Sigmoid colon (tissue), 7 donors: Measurements from ENCODE around the gene AATK. TPM values are rescaled to one million over a fixed set of nuclear protein-coding genes. Genes with fewer than 3 reads are reported as not detected.

Experiments used
- DNase-seq: peaks from one replicate; pipeline ENCODE4 v3.0.0-alpha.2; 2019
- H3K27ac ChIP-seq, 4 donors: fragments of 200-600 bp; sonication (generic); one replicate each; pipeline ENCODE4 v1.5.1; 2016 to 2019; ENCODE audit warnings: mild to moderate bottlenecking in 1 of 4
- H3K27me3 ChIP-seq, 3 donors: fragments of 200-600 bp; sonication (generic); one replicate each; pipeline ENCODE4 v1.5.1; 2019; ENCODE audit warnings: mild to moderate bottlenecking in 1 of 3
- H3K36me3 ChIP-seq, 4 donors: fragments of 200-600 bp; sonication (generic); one replicate each; pipeline ENCODE4 v1.5.1; 2016 to 2019
- H3K4me1 ChIP-seq, 4 donors: fragments of 200-600 bp; sonication (generic); one replicate each; pipeline ENCODE4 v1.5.1; 2017 to 2019
- H3K4me3 ChIP-seq, 4 donors: fragments of 200-600 bp; sonication (generic); one replicate each; pipeline ENCODE4 v1.5.1; 2017 to 2019; ENCODE audit warnings: mild to moderate bottlenecking in 2 of 4, moderate library complexity in 1 of 4
- H3K9me3 ChIP-seq, 4 donors: fragments of 200-600 bp in 3 of 4; sonication (generic) in 3 of 4; one replicate each; pipeline versions ENCODE4 v1.5.1 to v1.6.1; 2013 to 2019
- EP300 ChIP-seq, 4 donors: sonication (generic); formaldehyde crosslinking; IDR thresholded peaks; one replicate each; pipeline ENCODE4 v1.6.1; 2017; ENCODE audit warnings: antibody characterized with exemption in 4 of 4
- POLR2A ChIP-seq, 2 donors: fragments of 450-650 bp; IDR thresholded peaks; one replicate each; pipeline ENCODE4 v1.6.1; 2016; ENCODE audit warnings: antibody characterized with exemption in 2 of 2, mild to moderate bottlenecking in 2 of 2, moderate library complexity in 2 of 2
- POLR2AphosphoS5 ChIP-seq, 4 donors: sonication (generic); formaldehyde crosslinking; IDR thresholded peaks; one replicate each; pipeline ENCODE4 v1.6.1; 2017; ENCODE audit warnings: antibody characterized with exemption in 4 of 4
- WGBS, 2 donors: extraction: QIAGEN DNeasy Blood & Tissue Kit; methylation state at CpG; one replicate each; pipeline ENCODE4 v1.1.7; 2013; 5-methylcytosine and 5-hydroxymethylcytosine counted together
- intact Hi-C: fragments of 100-400 bp; cut with DNase I; formaldehyde crosslinking; loops from one replicate; pipeline ENCODE4 v1.15.1; 2023
- polyA plus RNA-seq, 3 donors: library from polyadenylated mRNA; stranded (reverse); fragments of 200-250 nt; gene quantifications; one replicate each; pipeline ENCODE4 v1.2.3, GENCODE V29; 2013
- total RNA-seq, 4 donors: library from RNA; depleted of rRNA; stranded (reverse); fragments of >200 nt; gene quantifications; one replicate each; pipeline ENCODE4 v1.1.0, GENCODE V29; 2016
- TF ChIP-seq, protein P1 (sequence below), 4 experiments: fragments of 450-650 bp in 3 of 4; fragments of 200-600 bp in 1 of 4; IDR thresholded peaks; one replicate each; pipeline ENCODE4 v1.5.1; 2016 to 2019; ENCODE audit warnings: antibody characterized with exemption in 4 of 4, mild to moderate bottlenecking in 3 of 4, moderate library complexity in 2 of 4
- donor health status: healthy with polysubstance abuse.
- donor health status: Bipolar disorder and iron deficiency.
- donor health status: healthy.

The AATK gene
- total and polyA plus RNA-seq, 7 donors: 0.16 to 9.6 (median 4.2) TPM

DNA sequence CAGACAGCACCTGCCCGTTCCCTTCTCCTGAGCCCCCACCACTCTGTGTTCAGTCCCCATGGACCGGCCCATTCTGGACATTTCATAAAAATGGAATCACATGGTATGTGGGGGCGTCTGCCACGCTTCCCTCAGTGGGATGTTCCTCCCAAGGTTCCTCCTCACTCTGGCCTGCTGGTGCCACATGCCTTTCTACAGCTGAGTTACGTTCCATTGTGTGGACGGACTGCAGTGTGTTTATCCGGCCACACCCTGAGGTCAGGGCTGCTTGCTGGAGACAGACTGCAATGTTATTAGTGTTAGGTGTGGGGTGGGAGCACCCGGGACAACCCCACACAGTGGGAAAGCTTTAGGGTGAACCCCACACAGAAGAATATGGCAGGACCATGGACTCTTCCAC lies 5.9 kb upstream of the AATK start:
- H3K36me3 ChIP-seq: no peaks in the 10 kb centered on the region
- no peaks in the 10 kb centered on the region for H3K4me1 ChIP-seq
- DNase-seq: no peak
- no peak overlapping the region for H3K27ac ChIP-seq
- H3K4me3 ChIP-seq: no peak overlapping the region
- intact Hi-C loops: no loop called here
- peaks cover 0 to 17% (median 10%) of the 10 kb centered on the region in 3 donors for H3K27me3 ChIP-seq
- WGBS, 2 donors: 37 to 65% methylated on average over 8 of the region's 8 CpGs
- no peak for TF ChIP-seq POLR2A (IDR thresholded peaks at IDR 0.05)
- no peak for TF ChIP-seq EP300 (IDR thresholded peaks at IDR 0.05)
- no peak for TF ChIP-seq POLR2AphosphoS5 (IDR thresholded peaks at IDR 0.05)
- TF ChIP-seq, protein P1, sequence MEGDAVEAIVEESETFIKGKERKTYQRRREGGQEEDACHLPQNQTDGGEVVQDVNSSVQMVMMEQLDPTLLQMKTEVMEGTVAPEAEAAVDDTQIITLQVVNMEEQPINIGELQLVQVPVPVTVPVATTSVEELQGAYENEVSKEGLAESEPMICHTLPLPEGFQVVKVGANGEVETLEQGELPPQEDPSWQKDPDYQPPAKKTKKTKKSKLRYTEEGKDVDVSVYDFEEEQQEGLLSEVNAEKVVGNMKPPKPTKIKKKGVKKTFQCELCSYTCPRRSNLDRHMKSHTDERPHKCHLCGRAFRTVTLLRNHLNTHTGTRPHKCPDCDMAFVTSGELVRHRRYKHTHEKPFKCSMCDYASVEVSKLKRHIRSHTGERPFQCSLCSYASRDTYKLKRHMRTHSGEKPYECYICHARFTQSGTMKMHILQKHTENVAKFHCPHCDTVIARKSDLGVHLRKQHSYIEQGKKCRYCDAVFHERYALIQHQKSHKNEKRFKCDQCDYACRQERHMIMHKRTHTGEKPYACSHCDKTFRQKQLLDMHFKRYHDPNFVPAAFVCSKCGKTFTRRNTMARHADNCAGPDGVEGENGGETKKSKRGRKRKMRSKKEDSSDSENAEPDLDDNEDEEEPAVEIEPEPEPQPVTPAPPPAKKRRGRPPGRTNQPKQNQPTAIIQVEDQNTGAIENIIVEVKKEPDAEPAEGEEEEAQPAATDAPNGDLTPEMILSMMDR (IDR thresholded peaks at IDR 0.05): no peak
- H3K9me3 ChIP-seq: peaks cover 0 to 3% (median 0%) of the 10 kb centered on the region in 4 donors

DNA sequence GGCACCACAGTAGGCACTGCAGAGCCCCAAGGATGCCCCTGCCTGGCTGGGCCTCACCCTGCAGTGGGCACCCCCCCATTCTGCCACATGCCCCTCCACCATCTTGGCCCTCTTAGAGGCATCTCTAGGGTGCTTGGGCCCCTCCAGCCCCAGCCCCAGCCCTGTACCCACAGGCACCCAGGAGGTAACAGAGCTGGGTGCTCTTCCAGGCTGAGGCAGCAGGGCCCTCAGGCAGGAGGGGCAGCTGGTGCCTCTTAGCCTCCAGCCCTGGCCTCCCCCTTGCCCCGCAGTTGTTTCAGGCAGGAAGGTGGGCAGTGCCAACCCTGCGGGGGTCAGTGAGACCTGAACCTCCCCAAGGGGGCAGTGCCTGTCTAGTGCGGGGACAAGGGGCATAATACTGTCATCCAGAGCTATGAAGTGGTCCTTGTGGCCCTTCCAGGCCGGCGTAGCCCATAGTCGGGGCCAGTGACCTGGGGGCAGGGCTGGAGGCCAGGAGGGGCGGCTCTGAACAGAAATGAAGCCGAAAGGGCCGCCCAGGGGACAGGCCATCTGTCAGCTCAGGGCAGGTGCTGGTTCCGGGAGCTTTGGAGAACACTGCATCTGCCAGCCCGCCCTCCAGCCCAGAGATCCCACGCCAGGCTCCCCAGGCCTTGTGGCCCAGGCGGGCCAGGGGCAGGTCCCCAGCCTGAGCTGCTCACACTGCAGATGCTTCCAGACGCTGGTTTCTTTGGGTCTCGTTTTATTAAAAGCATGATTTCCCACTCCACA lies 4.9 kb upstream of the AATK start:
- H3K9me3 ChIP-seq: peaks cover 0 to 3% (median 0%) of the 10 kb centered on the region in 4 donors
- H3K36me3 ChIP-seq: no peaks in the 10 kb centered on the region
- intact Hi-C loops: no loop called here
- WGBS, 2 donors: 89 to 94% methylated on average over 15 of the region's 15 CpGs
- no peak overlapping the region for H3K27ac ChIP-seq
- no peak for TF ChIP-seq POLR2AphosphoS5 (IDR thresholded peaks at IDR 0.05)
- DNase-seq: no peak
- H3K4me1 ChIP-seq: peaks cover 0 to 5% (median 4%) of the 10 kb centered on the region in 4 donors
- H3K27me3 ChIP-seq: peaks cover 5 to 24% (median 16%) of the 10 kb centered on the region in 3 donors
- H3K4me3 ChIP-seq: no peak overlapping the region

DNA sequence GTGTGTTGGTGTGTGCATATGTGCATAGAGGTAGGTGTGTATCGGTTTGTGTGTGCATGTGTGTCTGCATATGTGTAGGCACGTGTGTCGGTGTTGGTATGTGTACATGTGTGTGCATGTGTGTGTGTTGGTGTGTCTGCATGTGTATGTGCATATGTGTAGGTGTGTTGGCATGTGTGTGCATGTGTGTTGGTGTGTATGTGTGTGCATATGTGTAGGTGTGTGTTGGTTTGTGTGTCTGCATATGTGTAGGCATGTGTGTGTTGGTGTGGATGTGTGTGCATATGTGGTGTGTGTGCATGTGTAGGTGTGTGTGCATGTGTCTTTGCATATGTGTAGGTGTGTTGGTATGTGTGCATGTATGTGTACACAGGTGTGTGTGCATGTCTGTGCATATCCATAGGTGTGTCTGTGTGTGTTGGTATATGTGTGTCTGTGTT lies 3.9 kb upstream of the AATK start:
- intact Hi-C loops: no loop called here
- H3K4me3 ChIP-seq: no peak overlapping the region
- peaks cover 0 to 10% (median 9%) of the 10 kb centered on the region in 4 donors for H3K4me1 ChIP-seq
- 93 to 96% methylated on average over 3 of the region's 3 CpGs for WGBS, 2 donors
- H3K36me3 ChIP-seq: no peaks in the 10 kb centered on the region
- DNase-seq: no peak
- H3K27ac ChIP-seq: no peak overlapping the region
- H3K27me3 ChIP-seq: peaks cover 5 to 31% (median 20%) of the 10 kb centered on the region in 3 donors
- TF ChIP-seq, protein P1 (IDR thresholded peaks at IDR 0.05): no peak
- TF ChIP-seq EP300 (IDR thresholded peaks at IDR 0.05): no peak
- TF ChIP-seq POLR2A (IDR thresholded peaks at IDR 0.05): no peak
- H3K9me3 ChIP-seq: no peaks in the 10 kb centered on the region

DNA sequence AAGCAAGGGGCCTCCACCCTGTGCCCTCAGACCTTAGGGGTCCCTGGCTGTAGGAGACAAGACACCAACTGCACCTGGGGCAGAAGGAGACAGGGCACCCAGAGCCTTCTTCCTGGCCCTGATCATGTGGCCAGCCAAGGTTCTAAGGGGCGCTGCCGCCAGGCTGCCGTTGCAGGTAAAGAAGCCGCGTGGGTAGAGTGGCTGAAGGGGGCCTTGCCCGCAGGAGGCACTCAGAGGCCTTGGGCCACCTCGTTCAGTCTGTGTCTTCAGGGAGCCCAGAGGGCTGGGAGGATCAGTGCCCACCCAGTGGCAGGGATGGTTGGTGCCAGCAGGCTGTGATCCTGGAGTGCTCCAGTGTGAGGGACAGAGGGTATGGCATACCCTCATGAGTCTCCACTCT lies 1.6 kb upstream of the AATK start:
- DNase-seq: no peak
- WGBS, 2 donors: 92 to 95% methylated on average over 7 of the region's 7 CpGs
- Histone ChIP-seq H3K4me1 (peaks cover 0 to 10% (median 9%) of the 10 kb centered on the region in 4 donors), H3K4me3 (no peak overlapping the region), H3K27me3 (peaks cover 5 to 34% (median 20%) of the 10 kb centered on the region in 3 donors), H3K9me3 (no peaks in the 10 kb centered on the region), H3K36me3 (no peaks in the 10 kb centered on the region), H3K27ac (no peak overlapping the region)
- intact Hi-C loops: no loop called here
- TF ChIP-seq EP300 (IDR thresholded peaks at IDR 0.05): no peak
- TF ChIP-seq POLR2A (IDR thresholded peaks at IDR 0.05): no peak

DNA sequence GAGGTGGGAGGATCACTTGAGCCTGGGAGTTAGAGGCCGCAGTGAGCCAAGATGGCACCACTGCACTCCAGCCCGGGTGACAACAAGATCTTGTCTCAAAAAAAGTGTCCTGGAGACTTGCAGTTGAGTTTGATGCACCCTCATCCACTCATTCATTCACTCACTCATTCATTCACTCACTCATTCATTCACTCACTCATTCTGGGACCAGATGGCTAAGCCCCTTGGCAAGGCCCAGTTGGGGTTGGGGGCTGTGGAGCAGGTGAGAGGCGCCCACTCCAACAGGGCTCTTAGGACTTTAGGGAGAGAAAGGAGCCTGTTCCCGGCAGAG lies 1.1 kb upstream of the AATK start:
- DNase-seq: no peak
- Histone ChIP-seq H3K27ac (no peak overlapping the region), H3K4me1 (peaks cover 0 to 10% (median 9%) of the 10 kb centered on the region in 4 donors), H3K36me3 (no peaks in the 10 kb centered on the region), H3K4me3 (no peak overlapping the region), H3K9me3 (no peaks in the 10 kb centered on the region), H3K27me3 (peaks cover 5 to 34% (median 20%) of the 10 kb centered on the region in 3 donors)
- intact Hi-C loops: no loop called here
- TF ChIP-seq POLR2A (IDR thresholded peaks at IDR 0.05): no peak
- TF ChIP-seq, protein P1 (IDR thresholded peaks at IDR 0.05): no peak
- no peak for TF ChIP-seq EP300 (IDR thresholded peaks at IDR 0.05)
- TF ChIP-seq POLR2AphosphoS5 (IDR thresholded peaks at IDR 0.05): no peak
- WGBS, 2 donors: 92 to 97% methylated on average over 4 of the region's 4 CpGs
